ENCODE results near the gene ENC1.

The ENC1 gene

GRCh38 chr5:74655206-74655605, 14.7 kb upstream of the ENC1 start:
- no peak for DNase-seq

DNA sequence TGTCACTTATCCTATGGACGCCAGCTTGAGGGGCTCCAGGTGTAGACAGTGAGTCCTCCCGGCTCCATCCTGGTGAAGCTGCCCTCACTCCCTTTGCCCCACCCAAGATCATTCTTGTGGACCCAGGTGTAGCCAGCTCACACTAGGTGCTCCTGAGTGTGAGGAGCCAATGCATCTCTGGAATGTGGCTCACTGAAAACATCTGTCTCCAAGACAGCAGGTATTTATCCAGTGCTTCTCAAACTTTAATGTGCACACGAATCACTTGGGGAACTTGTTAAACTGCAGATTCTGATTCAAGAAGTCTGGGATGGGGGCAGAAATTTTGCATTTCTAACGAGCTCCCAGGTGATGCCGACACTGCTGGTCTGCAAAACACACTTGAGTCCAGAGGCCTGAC, 13.5 kb upstream of the ENC1 start:
- DNase-seq = no peak

DNA sequence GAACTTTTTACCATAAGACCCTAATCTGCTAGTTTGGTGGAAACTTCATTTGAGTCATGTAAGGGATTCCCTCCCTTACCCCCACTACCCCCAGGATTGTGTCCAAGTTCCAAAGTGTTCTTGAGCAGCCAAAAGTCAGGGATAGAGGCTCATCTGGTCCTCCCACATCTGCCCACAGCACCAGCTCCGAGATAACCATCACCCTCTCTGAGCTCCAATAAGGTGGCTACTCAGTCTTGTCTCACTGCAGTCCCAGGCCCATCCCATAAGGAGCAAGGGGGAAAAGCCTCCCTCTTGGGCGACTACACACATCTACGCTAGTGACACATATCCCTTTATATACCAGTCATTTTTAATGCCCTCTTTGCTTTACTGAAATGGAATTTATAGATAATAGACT, 12.0 kb upstream of the ENC1 start:
- DNase-seq = no peak

DNA sequence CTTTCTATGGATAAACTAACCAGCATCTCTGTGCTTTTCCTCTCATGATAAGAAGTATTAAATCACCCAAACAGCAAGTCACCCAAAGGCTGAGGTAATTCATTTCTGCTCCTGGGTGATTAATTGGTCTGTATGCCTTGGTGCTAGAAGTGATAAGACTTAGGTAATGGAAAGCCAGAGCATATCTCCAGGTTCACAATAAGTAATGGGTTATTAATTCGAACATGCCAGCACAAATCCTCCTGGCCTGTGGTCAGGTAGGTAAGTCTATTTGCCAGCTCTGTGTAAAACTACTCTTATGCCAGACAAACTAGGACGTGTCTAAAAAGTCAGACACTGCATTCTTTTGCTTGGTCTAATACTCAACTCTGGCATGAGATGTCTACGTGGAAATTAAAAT, 11.2 kb upstream of the ENC1 start:
- no peak for DNase-seq

GRCh38 chr5:74649421-74649973, 9.0 kb upstream of the ENC1 start:
- no peak for DNase-seq

- DNase-seq = peak; percentile 59
Measured at GRCh38 chr5:74648835-74649293, 8.3 kb upstream of the ENC1 start.

GRCh38 chr5:74647096-74647495, 6.6 kb upstream of the ENC1 start:
- DNase-seq = peak; percentile 40

DNA sequence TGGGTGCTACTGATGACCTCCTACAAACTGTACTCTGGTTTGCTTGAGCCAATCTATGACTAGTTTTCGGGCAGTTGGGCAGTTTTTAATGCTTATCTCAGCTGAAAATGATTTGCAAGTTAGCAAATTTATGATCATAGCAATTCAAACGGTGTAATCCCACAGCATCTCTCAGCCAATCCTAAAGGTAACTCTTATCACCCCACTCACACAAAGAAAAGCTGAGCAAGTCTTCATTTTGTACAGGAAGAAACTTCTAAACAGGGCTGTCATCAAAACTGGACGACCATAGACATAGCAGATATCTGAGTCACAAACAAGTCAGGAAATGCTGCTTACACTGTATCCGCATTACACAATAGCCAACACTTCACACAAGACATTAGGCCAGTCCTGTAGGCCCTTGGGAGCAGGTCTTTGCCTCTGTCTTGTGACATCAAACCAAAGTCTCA, 2.6 kb upstream of the ENC1 start:
- DNase-seq = no peak

- DNase-seq = no peak
Measured at GRCh38 chr5:74642543-74642863, 2.0 kb upstream of the ENC1 start.

DNA sequence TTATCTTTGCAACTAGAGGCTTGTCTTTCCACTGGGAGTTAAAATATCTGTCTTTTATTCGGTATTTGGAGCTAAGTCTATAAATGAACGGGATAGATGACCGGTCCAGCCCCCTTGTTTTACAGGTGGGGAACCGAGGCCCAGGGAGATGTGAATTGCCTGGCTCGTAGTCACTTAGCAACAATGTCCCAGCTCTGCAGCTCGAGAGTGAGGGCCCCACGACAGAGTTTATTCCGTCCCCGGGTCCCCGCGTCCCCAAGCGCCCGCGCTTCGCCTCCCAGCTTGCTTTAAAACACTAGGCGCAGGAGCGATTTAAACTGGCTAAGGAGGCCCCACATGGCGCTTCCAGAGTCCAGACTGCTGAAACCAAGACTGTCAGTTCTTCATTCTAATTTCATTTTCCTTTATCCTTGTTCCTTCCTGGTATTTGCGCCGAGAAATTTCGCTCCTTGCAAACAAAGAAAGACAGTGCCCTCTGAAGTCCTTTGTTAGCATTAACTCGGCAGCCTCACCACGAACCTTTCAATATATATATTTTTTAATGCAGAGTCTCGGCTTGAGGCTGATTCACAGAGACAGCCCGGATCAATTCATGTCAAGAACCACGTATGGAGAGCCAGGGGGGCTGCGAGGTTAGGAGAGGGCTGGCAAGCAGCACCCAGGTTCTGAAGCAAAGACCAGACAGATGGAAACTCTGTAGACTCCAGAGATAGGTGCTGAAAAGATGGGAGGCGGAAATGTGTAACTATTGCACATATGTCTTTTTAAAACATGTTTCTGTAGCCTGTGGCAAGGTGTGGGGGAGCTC, 1.4 kb upstream of the ENC1 start:
- DNase-seq = peak; percentile 34

GRCh38 chr5:74640954-74641734, 616 bp upstream of the ENC1 start:
- DNase-seq = peak; percentile 56

- peak; percentile 30 for DNase-seq
Measured at GRCh38 chr5:74639807-74640449, 600 bp downstream of the ENC1 start.

GRCh38 chr5:74638970-74639806, 1.3 kb downstream of the ENC1 start:
- DNase-seq = peak; percentile 6

- no peak for DNase-seq
Measured at GRCh38 chr5:74638544-74638969, 2.0 kb downstream of the ENC1 start.

DNA sequence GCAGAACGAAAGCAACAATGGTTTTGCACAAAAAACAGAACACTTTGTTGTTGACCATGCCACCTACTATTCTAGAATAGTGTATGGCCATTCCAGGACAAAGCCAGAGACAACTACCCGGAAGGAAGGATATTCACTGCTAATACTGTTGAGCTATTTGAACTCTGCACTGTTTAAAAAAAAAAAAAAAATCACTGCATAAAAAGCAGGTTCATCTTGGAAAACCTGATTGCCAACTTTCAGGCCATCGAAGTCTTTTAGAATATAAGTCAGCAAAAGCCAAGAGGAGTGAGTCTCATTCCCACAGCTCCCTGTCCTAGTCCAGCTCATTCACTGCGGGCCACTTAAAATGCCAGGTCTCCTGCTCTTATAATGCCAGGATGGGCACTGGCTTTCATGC, 4.0 kb downstream of the ENC1 start:
- no peak for DNase-seq

DNA sequence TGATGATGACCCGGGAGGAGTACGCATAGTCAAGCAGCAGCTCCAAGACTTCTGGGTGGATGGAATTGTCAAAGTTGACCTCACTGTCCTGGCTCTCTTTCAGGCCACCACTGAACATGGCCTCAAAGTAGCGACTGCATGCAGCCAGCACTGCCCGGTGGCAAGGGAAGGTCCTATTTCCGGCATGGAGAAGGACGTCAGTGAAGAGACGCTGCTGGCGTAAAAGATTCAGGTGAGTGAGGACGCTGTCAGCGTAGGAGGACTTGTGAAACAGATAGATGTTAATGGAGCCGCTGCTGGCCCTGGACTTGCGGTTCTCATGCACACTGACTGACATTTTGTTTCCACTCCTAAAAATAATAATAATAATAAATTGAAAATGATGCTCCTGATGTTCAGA, 4.4 kb downstream of the ENC1 start:
- DNase-seq = no peak

- no peak for DNase-seq
Measured at GRCh38 chr5:74634611-74635286, 5.8 kb downstream of the ENC1 start.

- DNase-seq = no peak
Measured at GRCh38 chr5:74633695-74634094, 6.8 kb downstream of the ENC1 start.

DNA sequence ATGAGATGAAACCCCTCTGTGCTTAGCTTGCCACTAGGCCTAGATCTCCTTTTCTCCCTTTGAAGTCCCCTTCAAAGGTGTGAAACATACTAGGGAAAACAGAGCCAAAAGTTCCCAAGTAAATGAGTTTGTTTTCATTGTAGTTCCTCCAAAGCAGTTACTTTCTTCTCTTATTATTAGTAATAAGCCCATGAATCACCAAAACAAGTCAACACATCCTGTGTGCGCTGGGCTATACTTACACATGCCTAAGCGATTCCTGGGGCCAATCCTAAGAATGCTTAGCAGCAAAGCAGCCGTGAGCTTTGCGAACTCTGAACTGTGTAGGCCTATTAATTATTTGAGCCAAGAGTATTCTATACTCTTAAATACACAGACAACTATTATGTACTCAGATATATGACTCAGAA, 7.6 kb downstream of the ENC1 start:
- no peak for DNase-seq

DNA sequence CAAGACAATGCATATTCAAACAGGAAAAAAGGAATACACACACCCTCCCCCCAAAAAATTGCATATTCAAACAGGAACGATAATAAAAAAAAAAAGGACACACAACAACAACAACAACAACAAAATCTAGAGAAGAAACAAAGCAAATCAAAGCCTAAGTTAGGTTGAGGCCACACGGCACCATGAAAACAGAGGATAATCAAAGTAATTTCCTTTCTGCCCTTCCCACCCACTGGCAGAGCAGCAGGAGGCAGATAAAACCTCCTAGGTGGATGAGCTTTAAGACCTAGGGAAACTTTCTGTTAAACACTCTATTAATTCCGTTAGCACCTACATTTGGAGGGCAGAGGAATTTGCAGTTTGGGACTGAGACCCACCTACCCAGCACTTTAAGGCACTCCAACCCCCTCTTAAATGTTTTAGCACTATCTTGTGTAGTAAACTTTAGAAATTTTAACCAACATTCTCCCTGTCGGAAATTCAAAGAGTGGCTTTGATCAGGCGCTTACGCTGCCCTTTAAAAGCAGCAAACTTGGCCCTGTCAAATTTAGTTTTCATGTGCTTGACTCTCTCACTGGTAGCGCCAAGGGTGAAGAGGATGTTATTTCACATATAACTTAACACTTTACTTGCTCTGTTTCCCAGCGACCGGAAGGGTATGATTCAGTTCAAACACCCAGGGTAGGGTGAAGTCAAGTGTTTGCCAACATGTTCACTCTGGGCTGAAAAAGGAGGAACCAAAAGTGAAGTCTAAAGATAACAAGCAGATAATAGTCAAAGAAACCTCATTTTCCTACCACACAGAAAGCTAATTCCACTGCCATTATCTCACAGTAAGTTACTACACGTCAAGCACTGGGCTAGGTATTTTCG, 9.2 kb downstream of the ENC1 start:
- peak; percentile 38 for DNase-seq
